Activated T-cell treated with anti-CD3 and anti-CD28 coated beads for 48 hours (primary cell): ENCODE results near the gene ERFE.

Experiments
- DNase-seq: peaks from one replicate; pipeline ENCODE4 v3.0.0-alpha.2; 2020; ENCODE audit warnings: low read depth

The ERFE gene

GRCh38 chr2:238216651-238217184 is 57.9 kb downstream of the ERFE start:
- no peak for DNase-seq
